ENCODE measurements around the gene VPS54.
"Not testable (repeated sequence)": the region's sequence is repeated elsewhere in the genome, so short reads cannot be mapped to it uniquely, and the experiment has no call there.

VPS54 gene

DNA sequence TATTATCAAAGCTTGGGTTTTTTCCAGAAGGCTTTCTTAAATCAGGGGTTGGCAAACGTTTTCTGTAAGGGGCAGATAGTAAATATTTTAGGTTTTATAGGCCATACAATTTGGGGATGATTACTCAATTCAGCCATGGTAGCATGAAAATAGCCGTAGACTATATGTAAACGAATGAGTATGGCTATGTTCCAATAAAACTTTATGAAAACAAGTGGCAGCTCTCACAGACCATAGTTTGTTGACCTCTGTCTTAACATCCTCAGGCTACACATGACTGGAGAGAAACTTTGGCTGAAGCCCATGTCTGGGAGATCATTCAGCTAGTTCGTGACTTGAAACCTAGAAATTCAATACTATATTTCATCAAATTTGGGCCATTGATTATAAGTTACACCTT lies 147.4 kb downstream of the VPS54 start:
- no peak for DNase-seq (ENCODE audit: low spot score)

- DNase-seq (ENCODE audit: low spot score), result no peak
Measured at GRCh38 chr2:63870679-63871078, 148.5 kb downstream of the VPS54 start.

DNA sequence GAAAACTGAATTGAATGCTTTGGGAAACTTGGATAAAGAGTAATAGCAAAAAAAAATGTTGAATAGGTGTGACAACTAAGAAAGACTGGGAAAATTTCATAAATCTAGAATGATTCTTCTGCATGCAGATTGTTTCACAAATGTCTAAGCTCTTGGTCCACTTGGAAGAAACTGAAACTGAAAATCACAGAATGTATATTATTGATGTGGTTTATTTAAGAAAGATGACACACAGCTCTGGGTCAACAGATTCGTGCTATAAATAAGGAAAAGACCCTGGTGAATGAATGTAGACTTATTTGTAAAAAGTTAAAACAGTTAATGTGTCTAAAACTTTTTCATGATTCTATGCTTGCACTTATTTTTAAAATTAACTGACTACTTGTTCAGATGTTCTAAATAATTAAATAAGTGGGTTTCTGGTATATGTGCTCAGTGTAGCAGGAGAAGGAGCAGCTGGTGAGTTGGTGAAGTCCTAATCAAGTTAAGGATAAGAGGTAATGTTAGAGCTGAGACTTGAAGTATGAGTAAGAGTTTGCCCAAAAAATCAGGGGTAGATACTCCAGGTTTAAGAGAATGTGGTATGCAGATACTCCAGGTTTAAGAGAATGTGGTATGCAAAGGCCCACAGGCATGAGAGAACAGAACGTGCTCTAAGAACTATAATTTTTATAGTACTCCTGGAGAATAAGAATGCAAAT lies 153.1 kb downstream of the VPS54 start:
- no peak for DNase-seq (ENCODE audit: low spot score)

- DNase-seq (ENCODE audit: low spot score), result no peak
Measured at GRCh38 chr2:63865159-63865799, 153.9 kb downstream of the VPS54 start.

DNA sequence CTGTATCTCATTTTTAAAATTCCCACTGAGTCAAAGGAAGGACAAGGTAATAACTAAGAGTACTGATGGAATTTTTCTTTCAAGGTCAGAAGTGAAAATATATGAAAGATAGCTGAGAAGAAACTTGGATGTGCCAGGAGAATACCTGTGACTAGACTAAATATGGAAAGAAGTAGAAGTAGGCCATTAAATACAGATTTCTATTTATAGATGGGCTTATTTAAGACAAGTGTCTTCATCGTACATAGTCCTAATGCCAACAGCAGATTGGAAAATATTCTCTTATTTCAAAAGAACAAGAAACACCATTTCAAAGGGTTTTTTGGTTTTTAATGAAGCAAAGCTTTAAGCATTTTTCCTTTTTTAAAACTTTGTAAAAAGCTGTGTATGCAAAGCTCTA lies 155.5 kb downstream of the VPS54 start:
- no peak for DNase-seq (ENCODE audit: low spot score)

DNA sequence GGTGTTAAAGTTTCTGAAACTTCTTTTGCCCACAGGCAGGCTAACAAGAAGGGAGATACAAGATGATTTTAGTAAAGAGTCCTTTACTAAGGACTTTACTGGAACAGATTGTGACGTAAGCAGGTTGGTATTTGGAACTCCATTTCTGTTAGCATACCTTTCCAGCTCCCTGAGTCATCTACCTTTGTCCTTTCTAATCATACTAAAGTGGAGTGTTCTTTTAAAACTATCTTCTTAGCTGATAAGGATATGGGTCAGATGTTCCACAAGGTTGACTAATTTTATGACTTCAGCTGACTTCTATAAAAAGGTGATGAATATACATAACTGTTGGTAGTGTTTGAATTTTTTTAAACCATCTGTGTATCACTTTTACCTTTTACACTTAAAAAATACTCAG lies 156.4 kb downstream of the VPS54 start:
- no peak for DNase-seq (ENCODE audit: low spot score)

DNA sequence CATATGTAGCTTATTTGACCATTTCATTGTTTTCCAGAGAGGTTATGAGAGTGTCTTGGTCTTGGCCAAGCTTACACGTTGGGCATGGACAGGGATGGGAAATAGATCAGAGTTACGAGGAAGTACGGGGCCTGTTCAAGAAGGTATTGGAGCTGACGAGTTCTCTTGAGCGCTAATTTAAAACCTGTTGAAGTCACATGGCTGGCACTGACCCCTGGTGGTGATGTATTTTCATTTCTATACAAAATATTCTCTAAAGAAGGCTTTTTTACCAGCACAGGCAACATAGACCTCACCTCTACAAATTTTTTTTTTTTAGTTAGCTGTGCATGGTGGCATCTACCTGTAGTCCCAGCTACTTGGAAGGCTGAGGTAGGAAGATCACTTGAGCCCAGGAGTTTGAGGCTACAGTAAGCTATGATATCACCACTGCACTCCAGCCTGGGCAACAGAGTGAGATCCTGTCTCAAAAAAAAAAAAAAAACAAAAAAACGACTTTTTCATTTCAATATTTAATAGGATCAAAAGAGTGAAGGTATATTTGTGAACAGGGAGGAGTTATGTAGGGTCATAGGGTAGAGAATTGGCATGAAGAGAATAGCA lies 157.9 kb downstream of the VPS54 start:
- peak; percentile 81 for DNase-seq (ENCODE audit: low spot score)

- no peak for DNase-seq (ENCODE audit: low spot score)
Measured at GRCh38 chr2:63858291-63858690, 160.9 kb downstream of the VPS54 start.

DNA sequence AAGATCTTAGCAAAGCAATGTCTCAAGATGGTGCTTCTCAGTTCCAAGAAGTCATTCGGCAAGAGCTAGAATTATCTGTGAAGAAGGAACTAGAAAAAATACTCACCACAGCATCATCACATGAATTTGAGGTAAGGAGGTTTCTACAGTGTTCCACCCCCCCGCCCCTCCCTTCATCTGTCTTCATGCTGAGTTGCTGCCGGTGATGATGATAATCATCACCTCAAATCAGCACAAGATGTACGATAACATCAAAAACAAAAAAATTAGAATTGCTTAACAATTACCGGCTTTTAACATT lies 163.0 kb downstream of the VPS54 start:
- DNase-seq (ENCODE audit: low spot score), result no peak

GRCh38 chr2:63855418-63856302 lies 163.6 kb downstream of the VPS54 start:
- DNase-seq (ENCODE audit: low spot score), result no peak

DNA sequence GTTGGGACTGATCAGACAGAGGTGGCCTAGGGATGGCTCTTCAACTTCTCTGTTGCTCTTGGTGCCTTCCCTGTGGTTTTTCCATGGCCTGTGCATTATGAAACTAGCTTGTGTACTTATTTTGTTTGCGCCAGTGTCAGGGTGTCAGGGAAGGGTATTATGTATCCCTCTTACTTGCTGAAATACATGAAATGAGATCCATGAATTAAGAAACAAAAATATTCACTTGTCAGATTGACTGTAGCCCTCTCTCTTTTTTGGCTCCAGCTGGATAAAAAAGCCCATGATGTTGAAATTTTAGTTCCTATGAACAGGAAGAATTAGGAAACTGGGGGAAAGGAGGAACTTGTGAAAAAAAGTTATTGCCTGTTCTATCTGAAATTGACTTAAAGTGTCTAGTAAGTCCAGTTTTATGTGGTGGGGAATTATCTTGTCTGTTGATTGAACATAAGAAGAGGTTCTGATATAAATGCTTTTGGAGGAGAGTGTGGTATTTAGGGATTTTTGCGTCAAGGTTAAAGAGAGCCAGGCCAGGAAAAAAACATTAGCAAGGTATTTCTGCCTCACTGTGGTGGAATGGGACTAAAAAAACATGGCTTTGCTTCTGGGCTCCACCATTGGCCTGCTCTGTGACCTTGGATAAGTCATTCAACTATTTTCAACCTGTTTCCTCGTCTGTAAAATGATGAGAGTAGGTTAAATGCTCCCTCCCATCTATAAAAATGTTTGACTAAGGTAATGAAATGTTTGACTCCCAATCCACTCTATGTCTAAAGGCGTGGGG lies 165.5 kb downstream of the VPS54 start:
- no peak for DNase-seq (ENCODE audit: low spot score)

GRCh38 chr2:63851691-63852311 lies 167.4 kb downstream of the VPS54 start:
- no peak for DNase-seq (ENCODE audit: low spot score)

GRCh38 chr2:63850649-63851048 lies 168.6 kb downstream of the VPS54 start:
- DNase-seq (ENCODE audit: low spot score), result no peak

DNA sequence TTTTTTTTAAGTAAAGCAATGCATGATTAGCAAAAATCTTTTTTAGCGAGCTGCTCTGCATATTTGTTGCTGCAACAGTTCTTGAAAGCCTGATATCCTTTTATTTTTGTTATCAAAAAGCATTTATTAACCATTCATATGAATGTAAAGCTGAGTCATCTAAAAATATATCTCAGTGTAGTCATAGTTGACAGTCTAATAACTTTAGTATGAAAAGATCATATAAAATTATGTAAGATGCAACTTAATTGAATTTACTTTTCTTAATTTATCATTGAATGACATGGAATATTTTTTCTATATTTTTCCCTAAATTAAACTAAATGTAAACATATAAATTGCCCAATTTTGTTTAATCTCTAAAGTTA lies 169.0 kb downstream of the VPS54 start:
- DNase-seq (ENCODE audit: low spot score), result no peak

- no peak for DNase-seq (ENCODE audit: low spot score)
Measured at GRCh38 chr2:63849381-63850203, 169.6 kb downstream of the VPS54 start.

- not testable (repeated sequence) for DNase-seq (ENCODE audit: low spot score)
Measured at GRCh38 chr2:63847571-63847970, 171.7 kb downstream of the VPS54 start.

DNA sequence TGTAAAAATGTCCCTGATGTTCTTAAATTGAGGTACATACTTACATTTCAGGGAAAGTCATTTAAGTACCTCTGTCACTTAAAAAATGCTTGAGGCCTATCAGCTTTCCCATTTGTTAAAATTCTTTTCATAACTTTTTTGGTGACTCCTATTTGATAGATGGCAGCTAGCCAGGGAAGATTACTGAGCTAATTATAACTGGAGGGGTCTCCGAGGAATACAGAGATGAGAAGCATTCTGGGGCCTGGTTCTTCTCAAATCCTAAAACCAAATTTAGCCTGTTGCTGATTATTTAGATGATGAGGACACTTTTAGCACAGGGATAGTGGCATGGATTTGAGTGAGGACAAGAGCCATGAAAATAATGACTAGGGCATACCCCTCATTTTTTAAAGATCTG lies 172.7 kb downstream of the VPS54 start:
- DNase-seq (ENCODE audit: low spot score), result no peak

GRCh38 chr2:63845866-63846265 lies 173.4 kb downstream of the VPS54 start:
- no peak for DNase-seq (ENCODE audit: low spot score)

DNA sequence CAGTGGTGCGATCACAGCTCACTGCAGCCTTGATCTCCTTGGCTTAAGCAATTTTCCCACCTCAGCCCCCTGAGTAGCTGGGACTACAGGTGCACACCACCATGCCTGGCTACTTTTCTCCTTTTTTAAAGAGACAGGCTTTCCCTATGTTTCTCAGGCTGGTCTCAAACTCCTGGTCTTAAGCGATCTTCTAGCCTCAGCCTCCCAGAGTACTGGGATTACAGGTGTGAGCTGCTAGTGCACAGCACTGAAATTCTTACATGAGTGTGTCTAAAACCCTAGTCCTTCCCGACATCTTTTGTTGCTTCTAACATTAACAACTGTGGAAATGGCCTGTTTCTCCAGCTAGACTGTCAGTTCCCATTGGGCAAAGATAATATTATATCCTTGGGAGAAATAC lies 174.6 kb downstream of the VPS54 start:
- no peak for DNase-seq (ENCODE audit: low spot score)

DNA sequence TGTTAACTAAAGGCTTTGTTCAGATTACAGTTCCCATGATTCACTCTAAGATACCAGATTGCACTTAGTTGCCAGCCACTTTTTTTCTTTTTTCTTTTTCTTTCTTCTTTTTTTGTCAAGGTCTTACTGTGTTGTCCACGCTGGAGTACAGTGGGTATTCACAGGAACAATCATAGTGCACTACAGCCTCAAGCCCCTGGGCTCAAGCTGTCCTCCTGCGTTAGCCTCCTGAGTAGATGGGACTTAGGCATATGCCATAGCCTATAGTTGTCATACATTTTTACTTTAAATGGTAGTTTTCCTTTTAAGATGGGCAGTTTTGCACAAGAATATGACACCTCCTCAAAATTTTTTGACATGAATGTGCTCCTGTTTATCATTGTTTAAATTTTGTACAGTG lies 175.4 kb downstream of the VPS54 start:
- DNase-seq (ENCODE audit: low spot score), result no peak

GRCh38 chr2:63843093-63843492 lies 176.1 kb downstream of the VPS54 start:
- DNase-seq (ENCODE audit: low spot score), result no peak

All from NAMALWA (cell line).